Adrenal gland (tissue), 12 donors: ENCODE results near the gene PTPRN2. TPM values are rescaled to one million over a fixed set of nuclear protein-coding genes. Genes with fewer than 3 reads are reported as not detected.

ENCODE experiments used
- DNase-seq, 7 donors: peaks; one replicate each; pipeline ENCODE4 v3.0.0-alpha.2; 2019 to 2020
- H3K27ac ChIP-seq, 5 donors: fragments of 200-600 bp; sonication (generic) in 4 of 5; 1 replicate in 3 of 5; 2 replicates in 2 of 5; pipeline versions ENCODE4 v1.5.1 to v1.8.0; 2016 to 2020; ENCODE audit warnings: mild to moderate bottlenecking in 1 of 5
- H3K27me3 ChIP-seq: fragments of 200-600 bp; 2 replicates; pipeline ENCODE4 v1.8.0; 2021
- H3K36me3 ChIP-seq, 2 donors: fragments of 200-600 bp; replicated peaks in 1 of 2; 1 replicate in 1 of 2; 2 replicates in 1 of 2; pipeline versions ENCODE4 v1.5.1 to v1.8.0; 2018 to 2022
- H3K4me1 ChIP-seq, 2 donors: fragments of 200-600 bp; replicated peaks in 1 of 2; 1 replicate in 1 of 2; 2 replicates in 1 of 2; pipeline versions ENCODE4 v1.5.1 to v1.8.0; 2018 to 2021
- H3K4me3 ChIP-seq, 4 donors: fragments of 200-600 bp; sonication (generic) in 3 of 4; one replicate each; pipeline ENCODE4 v1.5.1; 2016 to 2018
- H3K9me3 ChIP-seq, 3 donors: fragments of 200-600 bp; sonication (generic) in 1 of 3; replicated peaks in 1 of 3; 1 replicate in 2 of 3; 2 replicates in 1 of 3; pipeline versions ENCODE4 v1.5.1 to v1.8.0; 2016 to 2021
- CTCF ChIP-seq, 6 experiments: fragments of 450-650 bp in 4 of 6; fragments of 200-600 bp in 2 of 6; sonication (generic) in 1 of 6; IDR thresholded peaks; 1 replicate in 5 of 6; 2 replicates in 1 of 6; pipeline versions ENCODE4 v1.5.1 to v1.8.0; 2016 to 2021; ENCODE audit warnings: antibody characterized with exemption in 6 of 6, mild to moderate bottlenecking in 2 of 6, moderate library complexity in 1 of 6
- POLR2A ChIP-seq, 2 donors: fragments of 450-650 bp; IDR thresholded peaks; one replicate each; pipeline ENCODE4 v1.6.1; 2017; ENCODE audit warnings: antibody characterized with exemption in 2 of 2, mild to moderate bottlenecking in 2 of 2, moderate library complexity in 1 of 2
- WGBS, 4 donors: extraction: QIAGEN DNeasy Blood & Tissue Kit in 2 of 4; methylation state at CpG; one replicate each; pipeline versions ENCODE4 v1.1.5 to v1.1.7; 2013 to 2017; 5-methylcytosine and 5-hydroxymethylcytosine counted together
- intact Hi-C, 2 donors: fragments of 100-400 bp; cut with DNase I; formaldehyde crosslinking; loops; one replicate each; pipeline versions ENCODE4 v1.14.1 to v1.15.0; 2022 to 2023
- polyA plus RNA-seq, 3 donors: library from polyadenylated mRNA; stranded (reverse); fragments of 200-250 nt in 2 of 3; fragments of 350-450 nt in 1 of 3; fragmentation: Illumina TruSeq in 1 of 3; extraction: RNeasy Lipid Tissue Mini Kit (QIAGEN cat#74804) in 1 of 3; gene quantifications; one replicate each; pipeline ENCODE4 v1.2.3, GENCODE V29; 2013 to 2014
- total RNA-seq, 9 donors: library from RNA; depleted of rRNA in 4 of 9; stranded (reverse); fragments of >200 nt in 4 of 9; fragments of 120-200 nt in 1 of 9; fragmentation: NEBNext Ultra II Directional in 1 of 9; extraction: Animal tissue kit (Norgen Biotek cat#: 25700) in 1 of 9; gene quantifications; one replicate each; pipeline versions ENCODE4 v1.1.0 to v1.2.4, GENCODE V29; 2013 to 2023
- donor health status: healthy with polysubstance abuse.
- donor health status: Bipolar disorder and iron deficiency.
- donor health status: DM: yes; HTN: yes; CAD: no.
- donor health status: DM: no; HTN: no; CAD: no.
- donor health status: DM: no; HTN: no; CAD: no.
- donor health status: DM: yes; HTN: yes; CAD: no.

The PTPRN2 gene
- total and polyA plus RNA-seq, 12 donors = 2.2 to 16.2 (median 3.4) TPM

GRCh38 chr7:158374586-158374985 is 213.0 kb downstream of the PTPRN2 start:
- TF ChIP-seq POLR2A (IDR thresholded peaks at IDR 0.05) (no peak), CTCF (IDR thresholded peaks at IDR 0.05) (no peak)
- intact Hi-C loops = no loop called here
- no peak for DNase-seq
- Histone ChIP-seq H3K27ac (no peak overlapping the region), H3K4me1 (no peaks in the 10 kb centered on the region), H3K9me3 (no peaks in the 10 kb centered on the region), H3K27me3 (no peaks in the 10 kb centered on the region), H3K36me3 (no peaks in the 10 kb centered on the region), H3K4me3 (no peak overlapping the region)
- WGBS, 4 donors = 78 to 91% (median 87%) methylated on average over 6 of the region's 6 CpGs

GRCh38 chr7:158374146-158374545 is 213.5 kb downstream of the PTPRN2 start:
- Histone ChIP-seq H3K4me1 (no peaks in the 10 kb centered on the region), H3K27me3 (no peaks in the 10 kb centered on the region), H3K36me3 (no peaks in the 10 kb centered on the region), H3K4me3 (no peak overlapping the region), H3K27ac (no peak overlapping the region), H3K9me3 (no peaks in the 10 kb centered on the region)
- no peak for TF ChIP-seq POLR2A (IDR thresholded peaks at IDR 0.05)
- no peak for TF ChIP-seq CTCF (IDR thresholded peaks at IDR 0.05)
- intact Hi-C loops = no loop called here
- no peak for DNase-seq
- WGBS, 4 donors = 60 to 71% (median 67%) methylated on average over 5 of the region's 5 CpGs

- no peak for DNase-seq
- H3K27me3 ChIP-seq = no peaks in the 10 kb centered on the region
- no peaks in the 10 kb centered on the region for H3K9me3 ChIP-seq
- no peaks in the 10 kb centered on the region for H3K36me3 ChIP-seq
- no peak overlapping the region for H3K27ac ChIP-seq
- H3K4me3 ChIP-seq = no peak overlapping the region
- intact Hi-C loops = no loop called here
- 57 to 69% (median 67%) methylated on average over 15 to 18 of the region's 18 CpGs for WGBS, 4 donors
- H3K4me1 ChIP-seq = no peaks in the 10 kb centered on the region
- TF ChIP-seq POLR2A (IDR thresholded peaks at IDR 0.05) = no peak
- TF ChIP-seq CTCF (IDR thresholded peaks at IDR 0.05) = no peak
These were observed 214.0 kb downstream of the PTPRN2 start for GRCh38 chr7:158373476-158374133.

GRCh38 chr7:158372400-158373342 is 215.0 kb downstream of the PTPRN2 start:
- no peaks in the 10 kb centered on the region for H3K9me3 ChIP-seq
- no peak overlapping the region for H3K27ac ChIP-seq
- H3K4me3 ChIP-seq = no peak overlapping the region
- no peaks in the 10 kb centered on the region for H3K36me3 ChIP-seq
- intact Hi-C loops = no loop called here
- WGBS, 4 donors = 60 to 71% (median 65%) methylated on average over 13 to 23 of the region's 23 CpGs
- H3K27me3 ChIP-seq = no peaks in the 10 kb centered on the region
- no peak for DNase-seq
- no peaks in the 10 kb centered on the region for H3K4me1 ChIP-seq
- TF ChIP-seq POLR2A (IDR thresholded peaks at IDR 0.05) (no peak), CTCF (IDR thresholded peaks at IDR 0.05) (no peak)
